Measurements from ENCODE around the gene BPIFB3. TPM values are rescaled to one million over a fixed set of nuclear protein-coding genes. Genes with fewer than 3 reads are reported as not detected.

BPIFB3 gene
- total and polyA plus RNA-seq, 2 experiments from 2014 or later, result not detected

GRCh38 chr20:33065785-33066184 lies 12.1 kb downstream of the BPIFB3 start:
- H3K4me3 ChIP-seq, result no peak overlapping the region
- H3K36me3 ChIP-seq, result no peaks in the 10 kb centered on the region
- H3K9me3 ChIP-seq (ENCODE audit: low read depth), result no peaks in the 10 kb centered on the region
- no peak overlapping the region for H3K27ac ChIP-seq
- H3K27me3 ChIP-seq, result no peaks in the 10 kb centered on the region
- H3K4me1 ChIP-seq (ENCODE audit: low read depth), result no peaks in the 10 kb centered on the region
- TF ChIP-seq CTCF (IDR thresholded peaks at IDR 0.05; ENCODE audit: low read depth, low read length), result no peak
- no peak for DNase-seq (ENCODE audit: low read depth in 1 of 2, low spot score in 1 of 2)

GRCh38 chr20:33067806-33068205 lies 14.1 kb downstream of the BPIFB3 start:
- Histone ChIP-seq H3K27ac (no peak overlapping the region), H3K27me3 (no peaks in the 10 kb centered on the region), H3K4me1 (ENCODE audit: low read depth) (no peaks in the 10 kb centered on the region), H3K9me3 (ENCODE audit: low read depth) (no peaks in the 10 kb centered on the region), H3K36me3 (no peaks in the 10 kb centered on the region), H3K4me3 (no peak overlapping the region)
- no peak for TF ChIP-seq CTCF (IDR thresholded peaks at IDR 0.05; ENCODE audit: low read depth, low read length)
- no peak for DNase-seq (ENCODE audit: low read depth in 1 of 2, low spot score in 1 of 2)

GRCh38 chr20:33068251-33068939 lies 14.7 kb downstream of the BPIFB3 start:
- H3K27ac ChIP-seq, result no peak overlapping the region
- H3K9me3 ChIP-seq (ENCODE audit: low read depth), result no peaks in the 10 kb centered on the region
- H3K4me3 ChIP-seq, result no peak overlapping the region
- no peaks in the 10 kb centered on the region for H3K4me1 ChIP-seq (ENCODE audit: low read depth)
- no peaks in the 10 kb centered on the region for H3K36me3 ChIP-seq
- H3K27me3 ChIP-seq, result no peaks in the 10 kb centered on the region
- no peak for DNase-seq (ENCODE audit: low read depth in 1 of 2, low spot score in 1 of 2)
- no peak for TF ChIP-seq CTCF (IDR thresholded peaks at IDR 0.05; ENCODE audit: low read depth, low read length)

- Histone ChIP-seq H3K36me3 (no peaks in the 10 kb centered on the region), H3K4me3 (no peak overlapping the region)
These were observed 16.0 kb downstream of the BPIFB3 start for GRCh38 chr20:33069673-33070072.

GRCh38 chr20:33070111-33071053 lies 16.7 kb downstream of the BPIFB3 start:
- no peak for TF ChIP-seq CTCF (IDR thresholded peaks at IDR 0.05; ENCODE audit: low read depth, low read length)
- H3K9me3 ChIP-seq (ENCODE audit: low read depth), result no peaks in the 10 kb centered on the region
- no peak overlapping the region for H3K27ac ChIP-seq
- no peak overlapping the region for H3K4me3 ChIP-seq
- DNase-seq (ENCODE audit: low read depth in 1 of 2, low spot score in 1 of 2), result no peak
- H3K27me3 ChIP-seq, result peaks cover 3% of the 10 kb centered on the region
- H3K36me3 ChIP-seq, result no peaks in the 10 kb centered on the region
- no peaks in the 10 kb centered on the region for H3K4me1 ChIP-seq (ENCODE audit: low read depth)

More at GRCh38 chr20:33069673-33070072, 16.0 kb downstream of the BPIFB3 start:
- H3K27ac ChIP-seq, result no peak overlapping the region
- no peaks in the 10 kb centered on the region for H3K4me1 ChIP-seq (ENCODE audit: low read depth)
- TF ChIP-seq CTCF (IDR thresholded peaks at IDR 0.05; ENCODE audit: low read depth, low read length), result no peak
- no peak for DNase-seq (ENCODE audit: low read depth in 1 of 2, low spot score in 1 of 2)
- no peaks in the 10 kb centered on the region for H3K27me3 ChIP-seq
- no peaks in the 10 kb centered on the region for H3K9me3 ChIP-seq (ENCODE audit: low read depth)
